HG03439 (cell line): ENCODE measurements around the gene VSTM2B.
"Not testable (repeated sequence)": the region's sequence is repeated elsewhere in the genome, so short reads cannot be mapped to it uniquely, and the experiment has no call there.

Experiments used
- ATAC-seq: cut with Tn5 transposase; IDR thresholded peaks from one replicate; pipeline ENCODE4 v1.9.1; 2021; ENCODE audit warnings: mild to moderate bottlenecking, moderate library complexity; ENCODE audit not compliant: unreplicated experiment

VSTM2B gene

GRCh38 chr19:29525901-29526729 is at the start of gene VSTM2B:
Gene VSTM2B (plus strand): TSS chr19:29525994. CDS start chr19:29526584, 590 bp downstream.
- no peak for ATAC-seq

- no peak for ATAC-seq
Measured at GRCh38 chr19:29476528-29476927, 49.3 kb upstream of the VSTM2B start.

GRCh38 chr19:29477831-29478577 is 47.8 kb upstream of the VSTM2B start:
- ATAC-seq = no peak

- ATAC-seq = no peak
Measured at GRCh38 chr19:29478578-29479565, 46.9 kb upstream of the VSTM2B start.

GRCh38 chr19:29479941-29480340 is 45.9 kb upstream of the VSTM2B start:
- no peak for ATAC-seq

GRCh38 chr19:29480507-29480906 is 45.3 kb upstream of the VSTM2B start:
- no peak for ATAC-seq

GRCh38 chr19:29482855-29483640 is 42.7 kb upstream of the VSTM2B start:
- ATAC-seq = no peak

GRCh38 chr19:29483641-29483920 is 42.2 kb upstream of the VSTM2B start:
- ATAC-seq = no peak

- no peak for ATAC-seq
Measured at GRCh38 chr19:29483944-29484581, 41.7 kb upstream of the VSTM2B start.

GRCh38 chr19:29484876-29485275 is 40.9 kb upstream of the VSTM2B start:
- ATAC-seq = no peak

GRCh38 chr19:29485293-29485692 is 40.5 kb upstream of the VSTM2B start:
- no peak for ATAC-seq

- ATAC-seq = not testable (repeated sequence)
Measured at GRCh38 chr19:29486961-29487360, 38.8 kb upstream of the VSTM2B start.

GRCh38 chr19:29487432-29487831 is 38.4 kb upstream of the VSTM2B start:
- no peak for ATAC-seq

- no peak for ATAC-seq
Measured at GRCh38 chr19:29488316-29488715, 37.5 kb upstream of the VSTM2B start.

GRCh38 chr19:29489172-29489951 is 36.4 kb upstream of the VSTM2B start:
- no peak for ATAC-seq

- no peak for ATAC-seq
Measured at GRCh38 chr19:29491491-29491890, 34.3 kb upstream of the VSTM2B start.

- ATAC-seq = no peak
Measured at GRCh38 chr19:29491995-29492577, 33.7 kb upstream of the VSTM2B start.

- ATAC-seq = no peak
Measured at GRCh38 chr19:29492769-29493168, 33.0 kb upstream of the VSTM2B start.

GRCh38 chr19:29495091-29495490 is 30.7 kb upstream of the VSTM2B start:
- no peak for ATAC-seq
